Epidermal melanocyte (primary cell): ENCODE measurements around the gene AP2B1.
"Not testable (repeated sequence)": the region's sequence is repeated elsewhere in the genome, so short reads cannot be mapped to it uniquely, and the experiment has no call there.

Experiments used
- DNase-seq: peaks from one replicate; pipeline ENCODE4 v3.0.0; 2011; ENCODE audit warnings: low spot score; ENCODE audit not compliant: insufficient read length

Gene AP2B1

DNA sequence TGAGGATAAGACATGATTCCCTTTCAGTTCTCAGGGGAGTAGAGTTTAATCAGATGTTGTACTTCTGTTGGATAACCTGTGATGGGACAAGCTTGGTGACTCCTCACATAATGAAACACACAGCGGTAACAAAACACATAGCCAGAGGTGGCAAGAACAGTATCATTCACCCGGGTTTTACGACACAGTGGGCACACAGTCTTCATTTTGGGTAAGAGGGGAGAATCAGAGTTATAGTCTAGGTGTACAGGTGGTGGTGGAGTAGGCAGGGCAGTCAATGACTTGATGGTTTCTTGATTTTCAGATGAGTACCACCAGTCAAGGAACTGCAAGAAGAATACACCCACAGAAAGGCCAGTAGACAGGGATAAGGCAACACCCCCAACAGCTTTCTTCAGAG is 11.4 kb upstream of the AP2B1 start:
- DNase-seq, result no peak

GRCh38 chr17:35577830-35578196 is 9.3 kb upstream of the AP2B1 start:
- DNase-seq, result no peak

DNA sequence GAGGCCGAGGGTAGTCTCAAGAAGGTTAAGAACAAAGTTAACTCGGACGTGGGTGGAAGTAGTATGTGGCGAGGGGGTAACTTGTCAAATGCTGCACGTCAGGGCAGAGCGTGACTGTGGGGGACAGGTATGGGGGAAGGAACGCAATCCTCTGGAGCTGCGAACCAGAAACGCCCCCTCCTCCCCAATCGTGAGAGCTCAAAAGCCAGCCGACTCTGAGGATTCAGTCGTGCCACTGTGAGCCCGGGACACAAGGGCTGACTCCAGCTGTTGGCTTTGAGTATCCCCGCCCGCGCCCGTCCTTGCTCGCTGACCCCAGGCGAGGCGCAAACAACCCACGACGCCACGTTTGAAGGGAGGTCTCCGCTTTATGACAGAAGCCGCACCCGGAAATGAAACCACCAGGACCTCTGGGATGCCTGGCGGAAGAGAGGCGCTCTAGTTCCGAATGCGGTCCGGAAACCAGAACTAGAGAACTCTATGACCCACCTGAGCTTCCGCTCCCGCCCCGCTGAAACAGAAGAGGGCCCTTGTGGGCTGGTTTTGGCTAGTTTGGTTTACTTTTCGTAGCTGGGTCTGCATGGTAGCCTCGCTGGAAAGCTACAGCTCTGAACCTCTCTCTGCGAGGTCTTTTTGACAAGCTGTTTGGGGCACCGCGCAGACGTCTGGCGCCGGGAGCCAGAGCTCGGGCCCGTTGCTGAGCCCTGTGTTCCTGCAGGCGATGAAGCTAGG is 8.8 kb upstream of the AP2B1 start, which contains the start of gene PEX12:
PEX12 (minus strand) TSS at position 375 of the 732 bp plus-strand sequence. CDS start 550 bp downstream, outside the sequence.
- DNase-seq, result peak; percentile 73

GRCh38 chr17:35578929-35579432 is 8.1 kb upstream of the AP2B1 start:
- no peak for DNase-seq

DNA sequence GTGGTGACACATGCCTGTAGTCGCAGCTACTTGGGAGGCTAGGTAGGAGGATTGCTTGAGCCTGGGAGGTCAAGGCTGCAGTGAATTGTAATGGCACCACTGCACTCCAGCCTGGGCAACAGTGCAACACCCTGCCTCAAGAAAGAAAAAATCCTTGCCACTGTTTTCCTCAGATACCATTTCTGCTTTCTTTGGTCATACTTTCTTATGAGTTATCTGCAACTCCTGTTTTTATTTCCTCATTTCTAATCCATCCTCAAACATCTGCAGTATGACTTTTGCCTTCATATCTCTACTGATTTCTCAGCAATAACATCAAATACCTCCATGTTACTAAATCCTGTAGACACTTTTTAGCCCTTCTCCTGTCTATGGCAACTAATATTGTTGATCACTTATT is 3.1 kb upstream of the AP2B1 start:
- DNase-seq, result no peak

GRCh38 chr17:35586569-35587073 is 501 bp upstream of the AP2B1 start:
- no peak for DNase-seq

GRCh38 chr17:35588196-35588920 is 1.2 kb downstream of the AP2B1 start:
- no peak for DNase-seq

DNA sequence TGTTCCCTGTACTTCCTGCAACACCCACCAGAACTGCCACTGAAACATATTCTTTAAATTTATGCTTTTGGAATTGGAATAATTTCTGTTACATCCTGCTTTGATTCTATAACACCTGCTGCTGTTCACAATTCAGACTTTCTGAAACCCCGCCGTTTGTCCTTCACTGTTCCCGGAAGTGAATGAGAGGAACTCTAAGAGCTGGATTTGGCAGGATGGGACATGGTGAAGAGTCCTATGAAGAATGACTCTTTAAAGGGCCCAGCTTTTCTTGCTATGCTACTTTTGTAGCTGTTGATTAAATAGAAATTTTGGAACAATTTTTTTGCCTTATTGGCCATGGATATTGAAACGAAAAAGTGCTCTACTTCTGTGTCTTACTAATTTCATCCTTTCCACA is 8.9 kb downstream of the AP2B1 start:
- no peak for DNase-seq

- no peak for DNase-seq
Measured at GRCh38 chr17:35596530-35597233, 9.6 kb downstream of the AP2B1 start.

- DNase-seq, result no peak
Measured at GRCh38 chr17:35597604-35598003, 10.5 kb downstream of the AP2B1 start.

- no peak for DNase-seq
Measured at GRCh38 chr17:35603674-35604073, 16.6 kb downstream of the AP2B1 start.

- no peak for DNase-seq
Measured at GRCh38 chr17:35605678-35606077, 18.6 kb downstream of the AP2B1 start.

- DNase-seq, result no peak
Measured at GRCh38 chr17:35607239-35607847, 20.2 kb downstream of the AP2B1 start.

DNA sequence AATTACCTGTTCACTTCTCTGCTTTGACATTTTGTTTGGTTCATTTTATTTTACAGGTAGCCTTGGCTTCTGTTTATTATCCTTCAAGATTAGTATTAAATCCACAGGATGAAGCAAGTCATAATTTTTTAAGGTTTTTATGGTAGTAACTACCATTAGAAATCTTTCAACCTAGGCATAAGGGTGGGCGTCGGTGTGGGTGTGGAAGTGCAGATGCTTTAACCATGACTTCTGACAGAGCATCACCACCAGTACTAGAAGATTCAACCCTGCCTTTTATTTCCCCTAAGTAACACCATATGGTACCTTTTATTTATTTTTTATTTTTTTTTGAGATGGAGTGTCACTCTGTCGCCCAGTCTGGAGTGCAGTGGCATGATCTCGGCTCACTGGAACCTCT is 22.7 kb downstream of the AP2B1 start:
- no peak for DNase-seq

DNA sequence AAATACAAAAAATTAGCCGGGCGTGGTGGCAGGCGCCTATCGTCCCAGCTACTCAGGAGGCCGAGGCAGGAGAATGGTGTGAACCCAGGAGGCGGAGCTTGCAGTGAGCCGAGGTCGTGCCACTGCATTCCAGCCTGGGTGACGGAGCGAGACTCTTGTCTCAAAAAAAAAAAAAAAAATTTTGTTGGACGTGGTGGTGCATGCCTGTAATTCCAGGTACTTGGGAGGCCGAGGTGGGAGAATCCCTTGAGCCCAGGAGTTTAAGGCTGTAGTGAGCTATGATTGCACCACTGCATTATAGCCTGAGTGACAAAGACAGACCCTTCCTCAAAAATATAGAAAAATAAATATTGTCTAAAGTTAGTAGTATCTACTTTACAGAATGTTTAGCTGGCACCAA is 23.6 kb downstream of the AP2B1 start:
- not testable (repeated sequence) for DNase-seq

DNA sequence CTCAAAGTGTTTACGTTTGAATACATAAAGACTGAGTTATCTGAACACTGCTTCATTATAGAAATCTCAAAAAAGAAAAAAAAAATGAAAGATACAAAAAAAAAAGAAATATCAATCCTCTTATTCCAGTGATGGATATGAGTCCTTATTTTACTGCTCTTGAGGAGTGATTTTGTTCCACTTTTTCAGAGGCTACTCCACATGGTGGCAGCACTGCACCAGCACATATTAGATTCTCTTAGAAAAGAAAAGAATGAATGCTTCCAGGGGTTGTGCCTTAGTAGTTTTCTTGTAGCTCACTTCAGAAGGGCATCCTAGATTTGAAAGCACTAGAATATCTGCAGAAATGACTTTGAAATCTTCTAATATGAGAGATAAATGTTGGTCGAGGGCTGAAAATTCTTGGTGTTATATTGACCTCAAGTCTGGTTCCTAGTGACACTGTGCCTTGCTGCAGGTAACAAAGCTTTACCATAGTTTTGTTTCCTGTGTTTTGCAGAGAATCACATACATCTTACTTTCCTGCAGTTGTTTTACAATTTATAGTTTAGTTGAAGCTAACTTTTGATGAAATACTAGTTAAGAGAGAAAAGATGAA is 25.9 kb downstream of the AP2B1 start:
- no peak for DNase-seq

DNA sequence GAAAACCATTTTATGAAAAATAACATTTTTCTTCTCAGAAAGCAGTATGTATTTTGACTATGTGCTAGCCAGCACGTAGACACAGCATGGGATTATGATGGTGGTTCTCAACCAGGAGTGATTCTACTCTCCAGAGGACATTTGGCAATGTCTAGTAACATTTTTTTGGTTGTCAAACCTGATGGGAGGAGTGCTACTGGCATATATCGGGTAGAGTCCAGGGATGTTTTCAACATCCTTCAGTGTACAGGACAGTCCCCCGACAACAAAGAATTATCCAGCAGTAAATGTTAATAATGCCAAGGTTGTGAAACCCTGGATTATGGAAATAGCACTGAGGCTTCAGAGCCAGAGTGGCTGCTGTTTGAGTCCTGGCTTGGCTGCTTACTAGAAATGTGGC is 27.7 kb downstream of the AP2B1 start:
- DNase-seq, result no peak

GRCh38 chr17:35616536-35616935 is 29.4 kb downstream of the AP2B1 start:
- DNase-seq, result no peak

DNA sequence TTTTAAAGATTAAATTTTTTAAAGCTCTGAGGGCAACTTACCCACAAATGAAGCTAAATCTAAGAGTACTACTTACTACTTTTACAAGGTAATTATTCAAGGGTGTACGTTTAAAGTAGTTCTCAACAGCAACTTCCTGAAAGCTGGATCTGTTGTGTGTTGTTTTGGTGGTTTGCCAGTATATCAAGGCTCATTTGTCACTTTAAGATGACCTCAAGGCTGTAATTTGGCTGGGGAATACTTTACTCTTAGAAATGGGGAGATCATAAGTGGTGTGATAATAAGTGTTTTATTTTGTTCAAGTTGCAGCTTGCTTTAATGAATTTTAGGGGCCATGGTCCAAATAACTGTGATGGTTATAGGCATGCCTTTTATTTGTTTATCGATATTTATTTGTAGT is 30.4 kb downstream of the AP2B1 start:
- no peak for DNase-seq

DNA sequence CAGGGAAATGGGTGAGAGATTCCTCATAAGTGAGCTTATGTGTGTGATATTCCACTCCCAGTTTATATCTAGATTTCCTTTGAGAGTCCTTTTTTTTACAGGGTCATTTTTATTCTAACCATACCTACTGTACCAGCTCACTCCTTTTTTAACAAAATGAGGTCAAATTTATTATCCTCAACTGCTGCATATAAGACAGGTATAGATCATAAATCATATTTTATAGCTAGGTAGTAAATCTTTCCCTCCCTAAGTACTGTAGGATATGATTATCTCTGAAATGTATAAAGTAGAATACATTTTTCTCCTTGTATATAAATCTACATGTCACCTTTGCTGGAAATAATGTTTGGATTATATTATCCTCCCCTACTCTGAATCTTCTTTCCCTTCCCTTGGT is 31.5 kb downstream of the AP2B1 start:
- DNase-seq, result no peak

GRCh38 chr17:35621768-35622167 is 34.6 kb downstream of the AP2B1 start:
- DNase-seq, result no peak
